ENCODE results near the gene STOX1. TPM values are rescaled to one million over a fixed set of nuclear protein-coding genes. Genes with fewer than 3 reads are reported as not detected.
A peak's percentile ranks its signal among the peaks of the same experiment; 100 is the strongest.

Gene STOX1
- total RNA-seq (2021): 1.6 to 1.9 TPM (median 1.6 TPM) in 3 replicates
- percentile 42 among the genes with signal in this experiment for Bru-seq, nascent RNA
- long read RNA-seq, experiment 1, partial matches to known transcripts: 0 of 6 reads
- long read RNA-seq, experiment 1, other reads (novel, unspliced or antisense): 5 of 6 reads
- long read RNA-seq, experiment 2, partial matches to known transcripts: 0 of 1 reads
- long read RNA-seq, experiment 2, other reads (novel, unspliced or antisense): 0 of 1 reads
- long read RNA-seq, experiment 3: 0 reads

GRCh38 chr10:68826764-68827591 lies at the start of gene STOX1:
Gene STOX1 (plus strand): TSS chr10:68827531. CDS start chr10:68827624, 93 bp downstream.
- Mint-ChIP-seq H3K4me1 (peaks cover 3% of the 10 kb centered on the region; the same call in 1 of the 2 replicates), H3K27ac (peak within 1 kb of the TSS; percentile 33; the same call in 1 of the 2 replicates), H3K9me3 (peaks cover 6% of the 10 kb centered on the region), H3K4me3 (peak within 1 kb of the TSS; percentile 75), H3K36me3 (no peaks in the 10 kb centered on the region), H3K27me3 (ENCODE audit: low read depth) (peaks cover 30% of the 10 kb centered on the region)
- ATAC-seq (peak; percentile 63), DNase-seq (ENCODE audit: low spot score) (peak; percentile 68)
- ChIA-PET CTCF (interaction anchor here (0.5 to 2.6 kb wide), 13 partner anchors 10 to 396 kb away, joined by 3 to 7 read pairs (median 3); partner anchors contain the start of gene DDX21), POLR2A (interaction anchor here (0.6 to 1.2 kb wide), 3 partner anchors 28 to 350 kb away, joined by 3 to 4 read pairs (median 3); partner anchors contain the start of gene DDX50)
- no peak for TF ChIP-seq E2F5 (CRISPR knock-in tag; IDR thresholded peaks at IDR 0.05)
- 0 out of 2 replicates have a peak, but pooled peaks have one; percentile 40 for TF ChIP-seq ELF4 (CRISPR knock-in tag; IDR thresholded peaks at IDR 0.05; ENCODE audit: low read depth)
- 0 out of 2 replicates have a peak, but pooled peaks have one; percentile 27 for TF ChIP-seq ESRRA (CRISPR knock-in tag; IDR thresholded peaks at IDR 0.05; ENCODE audit: borderline replicate concordance)
- TF ChIP-seq ZNF423 (CRISPR knock-in tag; IDR thresholded peaks at IDR 0.05): peak; percentile 35; the same call in 1 of the 2 replicates
- no peak for TF ChIP-seq TCF7 (CRISPR knock-in tag; IDR thresholded peaks at IDR 0.05; ENCODE audit: low read depth)
- TF ChIP-seq MAX (CRISPR knock-in tag; IDR thresholded peaks at IDR 0.05): peak; percentile 61; the same call in 1 of the 2 replicates
- TF ChIP-seq HMGXB4 (CRISPR knock-in tag; IDR thresholded peaks at IDR 0.05): peak; percentile 42; the same call in 1 of the 2 replicates
- TF ChIP-seq E2F4 (CRISPR knock-in tag; IDR thresholded peaks at IDR 0.05; ENCODE audit: borderline replicate concordance, low read depth): no peak
- TF ChIP-seq ZNF121 (CRISPR knock-in tag; IDR thresholded peaks at IDR 0.05): peak; percentile 88

- Mint-ChIP-seq H3K9me3 (no peaks in the 10 kb centered on the region), H3K36me3 (peaks cover 79% of the 10 kb centered on the region), H3K4me1 (no peaks in the 10 kb centered on the region), H3K27ac (peak overlapping the region; percentile 67), H3K4me3 (no peak overlapping the region), H3K27me3 (ENCODE audit: low read depth) (no peaks in the 10 kb centered on the region)
- ChIA-PET CTCF (no interaction called here), POLR2A (interaction anchor here (0.5 to 1.0 kb wide), 2 partner anchors 18 to 335 kb away, joined by 3 read pairs; no protein-coding TSS in a partner anchor)
- DNase-seq (ENCODE audit: low spot score): no peak
- TF ChIP-seq NFYB (CRISPR knock-in tag; conservative IDR thresholded peaks at IDR 0.05; ENCODE audit: low read depth) (no peak), ARID4B (CRISPR knock-in tag; IDR thresholded peaks at IDR 0.05; ENCODE audit: borderline replicate concordance) (no peak)
- ATAC-seq: no peak
These were observed 45.4 kb upstream of the STOX1 start for GRCh38 chr10:68781613-68782574.

Measured in WTC11 (cell line).